ENCODE measurements around the gene PXDN.

GRCh38 chr2:1788478-1788959 is 44.2 kb upstream of the PXDN start:
- no peak for TF ChIP-seq CTCF (IDR thresholded peaks at IDR 0.05 in 2 of 3, conservative IDR thresholded peaks at IDR 0.05 in 1 of 3; ENCODE audit: control insufficient read depth in 2 of 3, extremely low read depth in 1 of 3, insufficient read depth in 1 of 3, low read depth in 3 of 3, low read length in 3 of 3)
- TF ChIP-seq ESRRA (IDR thresholded peaks at IDR 0.05; ENCODE audit: low read length), result no peak
- no peak for TF ChIP-seq HDAC2 (IDR thresholded peaks at IDR 0.05)
- no peak for TF ChIP-seq KLF5 (IDR thresholded peaks at IDR 0.05; ENCODE audit: partially characterized antibody)
- TF ChIP-seq POLR2A (IDR thresholded peaks at IDR 0.05; ENCODE audit: low read depth, low read length), result no peak
- TF ChIP-seq ZBTB33 (IDR thresholded peaks at IDR 0.05), result no peak
- TF ChIP-seq YY1 (IDR thresholded peaks at IDR 0.05; ENCODE audit: low read depth, low read length), result no peak
- no peak for TF ChIP-seq SIN3A (IDR thresholded peaks at IDR 0.05; ENCODE audit: low read depth, low read length)
- TF ChIP-seq MLLT1 (IDR thresholded peaks at IDR 0.05), result no peak

All from GM12878 (cell line).